Stimulated activated CD8-positive, alpha-beta memory T cell treated with anti-CD3 and anti-CD28 coated beads, Interleukin-7, amount 100 ng/mL, for 48 hours (primary cell): ENCODE data around the gene SETSIP.
A peak's percentile ranks its signal among the peaks of the same experiment; 100 is the strongest.
"Not testable (repeated sequence)": the region's sequence is repeated elsewhere in the genome, so short reads cannot be mapped to it uniquely, and the experiment has no call there.

Source experiments
- DNase-seq, 2 donors: peaks; one replicate each; pipeline ENCODE4 v3.0.0-alpha.2; 2020; ENCODE audit warnings: low read depth in 1 of 2; ENCODE audit errors: extremely low read depth in 1 of 2

The SETSIP gene, protein sequence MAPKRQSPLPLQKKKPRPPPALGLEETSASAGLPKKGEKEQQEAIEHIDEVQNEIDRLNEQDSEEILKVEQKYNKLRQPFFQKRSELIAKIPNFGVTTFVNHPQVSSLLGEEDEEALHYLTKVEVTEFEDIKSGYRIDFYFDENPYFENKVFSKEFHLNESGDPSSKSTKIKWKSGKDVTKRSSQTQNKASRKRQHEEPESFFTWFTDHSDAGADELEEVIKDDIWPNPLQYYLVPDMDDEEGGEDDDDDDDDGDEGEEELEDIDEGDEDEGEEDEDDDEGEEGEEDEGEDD

DNA sequence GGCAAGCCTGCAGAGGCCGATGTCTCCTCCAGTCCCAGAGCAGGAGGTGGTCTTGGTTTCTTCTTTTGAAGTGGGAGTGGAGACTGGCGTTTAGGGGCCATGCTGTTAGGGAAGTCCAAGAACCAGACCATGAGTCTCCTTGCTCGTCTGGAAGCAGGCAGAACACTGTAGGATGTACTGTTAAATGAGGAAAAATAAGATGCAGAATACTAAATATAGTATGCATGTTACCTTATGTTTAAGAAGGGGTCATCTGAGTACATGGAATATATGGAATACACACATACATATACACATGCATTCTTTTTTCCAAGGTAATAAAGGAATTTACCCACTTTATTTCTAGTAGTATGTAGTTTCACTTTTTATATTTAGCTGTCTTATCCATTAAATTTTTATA is at the start of gene SETSIP:
Gene SETSIP (minus strand): TSS at position 101 of the 400 bp plus-strand sequence. CDS start 0 bp downstream, at position 101.
- DNase-seq, result no peak

DNA sequence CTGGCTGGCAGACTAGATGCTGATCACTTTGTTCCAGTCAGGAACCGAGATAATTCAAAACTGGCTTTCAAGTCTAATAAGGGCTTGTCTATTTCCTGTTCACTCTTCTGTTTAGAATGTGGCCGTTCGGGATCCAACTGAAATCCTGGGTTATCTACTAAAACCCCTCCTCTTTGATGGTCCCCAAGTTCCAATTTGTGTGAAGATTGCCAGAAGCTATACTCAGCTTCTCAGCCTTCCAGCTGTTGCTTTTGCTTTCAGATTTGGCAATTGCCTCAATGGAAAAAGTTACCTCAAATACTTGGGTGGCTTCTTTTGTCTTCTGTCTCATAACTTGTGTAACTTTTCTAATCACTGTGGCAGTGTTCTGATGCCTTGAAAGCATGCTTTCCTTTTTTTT is 48.7 kb upstream of the SETSIP start:
- no peak for DNase-seq

- no peak for DNase-seq
Observed at GRCh38 chr1:92118826-92119225, 43.6 kb upstream of the SETSIP start.

GRCh38 chr1:92117526-92117925 is 42.3 kb upstream of the SETSIP start:
- DNase-seq, result no peak

GRCh38 chr1:92108631-92109030 is 33.4 kb upstream of the SETSIP start:
- no peak for DNase-seq

GRCh38 chr1:92105546-92106081 is 30.4 kb upstream of the SETSIP start:
- no peak for DNase-seq

DNA sequence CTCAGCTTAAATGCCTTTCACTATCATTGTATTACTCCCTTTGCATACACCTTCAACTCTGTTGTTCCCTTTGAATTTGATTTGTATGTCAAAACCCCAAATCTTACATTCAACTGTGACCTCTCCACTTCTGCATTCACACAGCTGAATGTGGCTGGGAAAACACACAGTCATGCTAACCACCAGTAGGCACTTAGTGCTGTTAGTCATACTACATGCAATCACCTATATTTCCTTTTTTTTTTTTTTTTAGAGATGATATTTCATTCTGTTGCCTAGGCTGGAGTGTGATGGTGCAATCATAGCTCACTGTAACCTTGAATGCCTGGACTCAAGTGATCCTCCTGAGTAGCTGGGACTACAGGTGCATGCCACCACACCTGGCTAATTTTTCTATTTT is 21.1 kb upstream of the SETSIP start:
- no peak for DNase-seq

GRCh38 chr1:92095874-92096273 is 20.7 kb upstream of the SETSIP start:
- DNase-seq, result no peak

- no peak for DNase-seq
Observed at GRCh38 chr1:92094595-92094994, 19.4 kb upstream of the SETSIP start.

DNA sequence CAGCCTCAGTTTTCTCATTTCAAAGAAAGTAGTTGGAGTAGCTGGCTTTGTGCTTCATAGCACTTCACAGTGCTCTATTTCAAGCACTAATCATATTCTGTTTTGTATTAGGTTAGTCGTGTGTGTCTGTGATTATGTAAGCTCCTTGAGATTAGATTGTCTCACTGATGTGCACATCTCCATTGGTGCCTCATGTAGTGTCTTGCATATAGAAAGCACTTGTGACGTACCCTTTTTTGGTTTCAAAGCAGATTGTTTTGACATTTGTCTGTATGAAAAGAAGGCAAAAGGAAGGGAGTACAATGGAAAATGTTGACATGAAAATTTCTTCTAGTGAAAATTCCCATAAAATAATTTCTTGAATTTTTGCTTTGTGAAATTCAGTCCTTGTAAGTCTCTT is 18.9 kb upstream of the SETSIP start:
- no peak for DNase-seq

- DNase-seq, result no peak
Observed at GRCh38 chr1:92091625-92092024, 16.4 kb upstream of the SETSIP start.

GRCh38 chr1:92087542-92087941 is 12.3 kb upstream of the SETSIP start:
- no peak for DNase-seq

- no peak for DNase-seq
Observed at GRCh38 chr1:92085727-92086126, 10.5 kb upstream of the SETSIP start.

DNA sequence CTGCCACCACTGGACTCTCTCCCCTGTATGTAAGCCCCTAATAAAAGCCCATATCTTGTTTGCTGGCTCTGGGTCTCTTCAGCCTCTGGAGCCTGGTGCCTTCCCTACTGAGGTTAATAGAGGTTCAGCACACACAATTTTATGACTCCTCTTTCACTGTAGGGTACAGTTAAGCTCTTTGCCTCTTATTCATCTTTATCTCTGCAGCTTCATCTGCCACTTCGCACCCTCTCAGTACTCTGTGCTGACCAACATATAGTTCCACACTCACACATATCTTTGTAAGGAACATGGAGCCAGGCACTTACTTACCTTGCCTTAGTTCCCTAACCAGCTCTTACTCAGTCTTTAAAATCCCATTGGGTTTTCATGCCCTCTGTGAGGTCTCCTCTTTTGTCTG is 9.4 kb upstream of the SETSIP start:
- DNase-seq, result no peak

DNA sequence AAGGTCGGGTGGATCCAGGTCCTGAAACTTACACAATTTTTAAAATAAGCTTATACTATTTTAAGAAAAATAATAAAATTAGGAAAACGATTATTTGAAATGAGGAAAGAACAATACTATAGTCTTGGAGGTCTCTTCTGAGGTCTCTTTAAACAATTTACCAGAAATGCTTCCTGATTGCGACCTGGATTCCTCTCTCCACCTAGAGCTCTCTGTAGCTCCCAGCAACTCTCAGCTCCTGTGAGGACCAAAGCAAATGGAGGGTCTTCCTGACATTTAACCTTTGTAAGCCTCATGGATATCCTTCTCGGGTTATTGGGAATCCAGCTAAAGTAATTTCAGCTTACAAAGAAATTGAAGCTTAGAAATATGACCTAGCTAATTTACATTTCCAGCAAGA is 5.8 kb upstream of the SETSIP start:
- no peak for DNase-seq

- DNase-seq, result peak; percentile 61 to 78
Observed at GRCh38 chr1:92080128-92080985, 5.1 kb upstream of the SETSIP start, which contains the start of gene BTBD8. TSS of gene BTBD8 (plus strand) at chr1:92080345. CDS start at chr1:92080572, 227 bp downstream.

DNA sequence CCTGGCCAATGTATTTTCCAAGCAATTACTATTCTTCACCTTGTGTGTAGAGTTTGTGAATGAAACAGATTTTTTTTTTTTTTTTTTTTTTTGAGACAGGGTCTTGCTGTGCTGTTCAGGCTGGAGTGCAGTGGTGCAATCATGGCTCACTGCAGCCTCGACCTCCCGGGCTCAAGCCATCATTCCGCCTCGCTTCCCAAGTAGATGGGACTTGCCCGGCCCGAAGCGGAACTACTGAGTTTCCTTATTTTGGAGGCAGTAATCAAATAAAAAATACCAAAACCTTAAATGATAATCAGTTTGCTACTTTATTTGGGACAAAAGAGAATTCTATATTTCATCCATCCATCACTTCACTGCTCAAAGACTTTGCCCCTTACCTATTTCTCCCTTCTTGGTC is 4.2 kb upstream of the SETSIP start:
- DNase-seq, result no peak

DNA sequence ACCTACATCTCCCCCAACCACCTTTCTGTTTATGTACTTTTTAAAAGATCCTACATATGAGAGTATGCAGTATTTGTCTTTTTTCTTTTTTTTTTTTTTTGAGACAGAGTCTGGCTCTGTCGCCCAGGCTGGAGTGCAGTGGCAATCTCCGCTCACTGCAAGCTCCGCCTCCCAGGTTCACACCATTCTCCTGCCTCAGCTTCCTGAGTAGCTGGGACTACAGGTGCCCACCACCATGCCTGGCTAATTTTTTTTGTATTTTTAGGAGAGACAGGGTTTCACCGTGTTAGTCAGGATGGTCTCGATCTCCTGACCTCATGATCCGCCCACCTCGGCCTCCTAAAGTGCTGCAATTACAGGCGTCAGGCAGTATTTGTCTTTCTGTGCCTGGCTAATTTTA is 2.9 kb upstream of the SETSIP start:
- not testable (repeated sequence) for DNase-seq

- no peak for DNase-seq
Observed at GRCh38 chr1:92076363-92076762, 1.2 kb upstream of the SETSIP start.

GRCh38 chr1:92074446-92074845 is 765 bp downstream of the SETSIP start:
- not testable (repeated sequence) for DNase-seq

DNA sequence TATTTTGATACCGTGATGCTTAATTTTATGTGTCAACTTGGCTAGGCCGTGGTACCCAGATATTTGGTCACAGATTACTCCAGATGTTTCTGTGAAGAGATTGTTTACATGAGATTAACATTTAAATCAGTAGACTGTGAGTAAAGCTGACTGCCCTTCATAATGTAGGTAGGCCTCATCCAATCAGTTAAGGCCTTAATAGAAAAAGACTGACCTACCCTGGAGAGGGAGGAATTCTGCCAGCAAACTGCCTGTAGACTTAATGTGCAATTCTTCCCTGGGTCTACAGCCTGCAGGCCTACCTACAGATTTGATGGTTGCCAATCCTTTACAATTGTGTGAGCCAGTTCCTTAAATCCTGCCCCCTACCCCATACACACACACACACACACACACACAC is 4.3 kb downstream of the SETSIP start:
- DNase-seq, result no peak

GRCh38 chr1:92066321-92066720 is 8.9 kb downstream of the SETSIP start:
- DNase-seq, result no peak
